Heart left ventricle (tissue), 16 donors: Measurements from ENCODE around the gene PRSS1. TPM values are rescaled to one million over a fixed set of nuclear protein-coding genes. Genes with fewer than 3 reads are reported as not detected.

Experiments
- ATAC-seq, 4 donors: fragments of 200-7000 bp; cut with Tn5 transposase; one replicate each; pipeline ENCODE4 v1.9.1; 2020 to 2022; ENCODE audit warnings: moderate library complexity in 4 of 4, mild to moderate bottlenecking in 3 of 4, moderate number of reproducible peaks in 1 of 4
- DNase-seq, 5 donors: peaks; one replicate each; pipeline ENCODE4 v3.0.0-alpha.2; 2020
- H3K27ac ChIP-seq, 12 donors: fragments of 200-600 bp; sonication (generic) in 4 of 12; one replicate each; pipeline versions ENCODE4 v1.5.0 to v1.8.0; 2016 to 2022; ENCODE audit warnings: mild to moderate bottlenecking in 2 of 12
- H3K27me3 ChIP-seq, 9 donors: fragments of 200-600 bp; sonication (generic) in 2 of 9; one replicate each; pipeline versions ENCODE4 v1.5.1 to v1.8.0; 2016 to 2022; ENCODE audit warnings: mild to moderate bottlenecking in 3 of 9
- H3K36me3 ChIP-seq, 9 donors: fragments of 200-600 bp; sonication (generic) in 2 of 9; one replicate each; pipeline versions ENCODE4 v1.5.0 to v1.8.0; 2018 to 2022; ENCODE audit warnings: mild to moderate bottlenecking in 2 of 9
- H3K4me1 ChIP-seq, 12 donors: fragments of 200-600 bp; sonication (generic) in 4 of 12; one replicate each; pipeline versions ENCODE4 v1.5.0 to v1.8.0; 2016 to 2022; ENCODE audit warnings: mild to moderate bottlenecking in 3 of 12
- H3K4me3 ChIP-seq, 12 donors: fragments of 200-600 bp; sonication (generic) in 4 of 12; one replicate each; pipeline versions ENCODE4 v1.5.0 to v1.8.0; 2017 to 2022; ENCODE audit warnings: mild to moderate bottlenecking in 9 of 12, moderate library complexity in 4 of 12
- H3K9me3 ChIP-seq, 12 donors: fragments of 200-600 bp; sonication (generic) in 4 of 12; one replicate each; pipeline versions ENCODE4 v1.5.0 to v1.8.0; 2016 to 2022; ENCODE audit warnings: mild to moderate bottlenecking in 1 of 12
- POLR2A ChIP-seq, 2 donors: fragments of 450-650 bp; IDR thresholded peaks; one replicate each; pipeline ENCODE4 v1.6.1; 2017; ENCODE audit warnings: antibody characterized with exemption in 2 of 2, mild to moderate bottlenecking in 2 of 2, moderate library complexity in 2 of 2
- WGBS, 4 donors: extraction: QIAGEN DNeasy Blood & Tissue Kit in 2 of 4; methylation state at CpG; one replicate each; pipeline versions ENCODE4 v1.1.5 to v1.1.7; 2013 to 2018; 5-methylcytosine and 5-hydroxymethylcytosine counted together
- intact Hi-C, 10 donors: fragments of 100-400 bp; cut with DNase I; formaldehyde crosslinking; loops; one replicate each; pipeline versions ENCODE4 v1.11.1 to v1.14.2; 2022
- polyA plus RNA-seq, 2 donors: library from polyadenylated mRNA; stranded (reverse); fragments of 200-250 nt; gene quantifications; one replicate each; pipeline ENCODE4 v1.2.3, GENCODE V29; 2013
- total RNA-seq, 9 donors: library from RNA; depleted of rRNA in 2 of 9; stranded (reverse); fragments of >200 nt in 2 of 9; fragmentation: NEBNext Ultra II Directional in 3 of 9; extraction: Animal tissue kit (Norgen Biotek cat#: 25700) in 3 of 9; gene quantifications; one replicate each; pipeline versions ENCODE4 v1.1.0 to v1.2.4, GENCODE V29; 2016 to 2023
- TF ChIP-seq, protein P1 (sequence below), 12 donors: fragments of 200-600 bp; sonication (generic) in 4 of 12; IDR thresholded peaks; one replicate each; pipeline versions ENCODE4 v1.5.0 to v1.8.0; 2018 to 2022; ENCODE audit warnings: antibody characterized with exemption in 12 of 12, mild to moderate bottlenecking in 5 of 12
- donor health status: ischemic (EF 13 %, LVEDD 7.1; RV severe dilation, severe dysfunction).
- donor health status: healthy with polysubstance abuse.
- donor health status: DM: no; HTN: yes; CAD: no.
- donor health status: DM: no; HTN: no; CAD: no.
- donor health status: ischemic (EF 25% LVEDD 6.9; RV normal size, moderate dysfunction).
- donor health status: ischemic (EF 25% LVEDD 5.7; RV mildly dilated, moderate dysfunction).
- donor health status: healthy.
- donor health status: DM: yes; HTN: yes; CAD: no.
- donor health status: ischemic (EF 35%, LVEDD 5.7; RV mildly dilated, moderate dysfunction).
- donor health status: nonischemic (EF 11% LVEDD 7.7; RV severe dilation, severe dysfunction).
- donor health status: DM: yes; HTN: yes; CAD: no.
- donor health status: PGD.
- donor health status: ischemic (EF 29% LVEDD 5.4; RV normal size, mild dysfunction).
- donor health status: nonischemic (EF 23%, LVEDD 6.1; RV moderate dilation, normal function).

The PRSS1 gene
- total and polyA plus RNA-seq, 11 donors = 1.3 to 4.3 (median 3.0) TPM; not detected in 5

DNA sequence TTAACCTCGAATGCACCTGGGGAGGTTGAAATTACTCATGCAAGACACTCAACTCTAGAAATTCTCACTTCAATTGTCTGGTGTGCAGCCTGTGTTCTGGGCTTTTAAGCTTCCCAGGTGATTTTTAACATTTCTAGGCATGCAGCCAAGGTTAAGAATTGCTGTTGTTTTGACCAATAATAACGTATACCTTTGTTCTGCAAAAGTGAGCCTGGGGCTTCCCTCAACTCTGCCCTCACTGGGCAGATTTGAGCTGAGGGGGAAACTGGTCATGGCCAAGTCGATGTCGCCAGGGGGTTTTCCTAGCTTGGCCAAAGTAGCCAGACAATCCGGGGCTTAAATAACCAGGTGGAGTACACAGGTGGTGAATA, 22.1 kb downstream of the PRSS1 start:
- no peaks in the 10 kb centered on the region for H3K36me3 ChIP-seq
- H3K4me3 ChIP-seq = no peak overlapping the region
- H3K27me3 ChIP-seq = peaks cover 0 to 23% (median 0%) of the 10 kb centered on the region in 9 donors
- H3K27ac ChIP-seq = no peak overlapping the region
- TF ChIP-seq, protein P1, sequence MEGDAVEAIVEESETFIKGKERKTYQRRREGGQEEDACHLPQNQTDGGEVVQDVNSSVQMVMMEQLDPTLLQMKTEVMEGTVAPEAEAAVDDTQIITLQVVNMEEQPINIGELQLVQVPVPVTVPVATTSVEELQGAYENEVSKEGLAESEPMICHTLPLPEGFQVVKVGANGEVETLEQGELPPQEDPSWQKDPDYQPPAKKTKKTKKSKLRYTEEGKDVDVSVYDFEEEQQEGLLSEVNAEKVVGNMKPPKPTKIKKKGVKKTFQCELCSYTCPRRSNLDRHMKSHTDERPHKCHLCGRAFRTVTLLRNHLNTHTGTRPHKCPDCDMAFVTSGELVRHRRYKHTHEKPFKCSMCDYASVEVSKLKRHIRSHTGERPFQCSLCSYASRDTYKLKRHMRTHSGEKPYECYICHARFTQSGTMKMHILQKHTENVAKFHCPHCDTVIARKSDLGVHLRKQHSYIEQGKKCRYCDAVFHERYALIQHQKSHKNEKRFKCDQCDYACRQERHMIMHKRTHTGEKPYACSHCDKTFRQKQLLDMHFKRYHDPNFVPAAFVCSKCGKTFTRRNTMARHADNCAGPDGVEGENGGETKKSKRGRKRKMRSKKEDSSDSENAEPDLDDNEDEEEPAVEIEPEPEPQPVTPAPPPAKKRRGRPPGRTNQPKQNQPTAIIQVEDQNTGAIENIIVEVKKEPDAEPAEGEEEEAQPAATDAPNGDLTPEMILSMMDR (IDR thresholded peaks at IDR 0.05) = no peak
- TF ChIP-seq POLR2A (IDR thresholded peaks at IDR 0.05) = no peak
- WGBS, 4 donors = 67 to 77% (median 74%) methylated on average over 5 of the region's 5 CpGs
- intact Hi-C loops = no loop called here
- H3K9me3 ChIP-seq = no peaks in the 10 kb centered on the region
- ATAC-seq (no peak), DNase-seq (no peak)
- H3K4me1 ChIP-seq = peaks cover 0 to 4% (median 0%) of the 10 kb centered on the region in 12 donors

DNA sequence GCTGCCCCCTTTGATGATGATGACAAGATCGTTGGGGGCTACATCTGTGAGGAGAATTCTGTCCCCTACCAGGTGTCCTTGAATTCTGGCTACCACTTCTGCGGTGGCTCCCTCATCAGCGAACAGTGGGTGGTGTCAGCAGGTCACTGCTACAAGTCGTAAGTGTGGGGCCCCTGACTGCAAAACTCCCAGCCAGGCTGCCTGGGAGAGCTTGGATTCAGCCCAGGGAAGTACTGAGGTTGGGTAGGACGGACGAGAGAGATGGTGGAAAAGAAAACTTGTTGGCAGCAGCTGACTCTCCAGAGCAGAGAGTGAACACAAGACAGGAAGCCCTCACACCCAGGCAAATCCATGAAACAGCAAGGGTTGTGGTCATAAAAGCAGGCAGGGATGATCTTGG, 22.8 kb downstream of the PRSS1 start:
- 35 to 43% (median 40%) methylated on average over 6 of the region's 6 CpGs for WGBS, 4 donors
- peaks cover 0 to 9% (median 0%) of the 10 kb centered on the region in 12 donors for H3K4me1 ChIP-seq
- H3K4me3 ChIP-seq = no peak overlapping the region
- TF ChIP-seq POLR2A (IDR thresholded peaks at IDR 0.05) = no peak
- TF ChIP-seq, protein P1 (IDR thresholded peaks at IDR 0.05) = no peak
- H3K9me3 ChIP-seq = no peaks in the 10 kb centered on the region
- no peak for ATAC-seq
- DNase-seq = no peak
- H3K27me3 ChIP-seq = peaks cover 0 to 23% (median 0%) of the 10 kb centered on the region in 9 donors
- intact Hi-C loops = no loop called here
- H3K27ac ChIP-seq = no peak overlapping the region
- no peaks in the 10 kb centered on the region for H3K36me3 ChIP-seq

DNA sequence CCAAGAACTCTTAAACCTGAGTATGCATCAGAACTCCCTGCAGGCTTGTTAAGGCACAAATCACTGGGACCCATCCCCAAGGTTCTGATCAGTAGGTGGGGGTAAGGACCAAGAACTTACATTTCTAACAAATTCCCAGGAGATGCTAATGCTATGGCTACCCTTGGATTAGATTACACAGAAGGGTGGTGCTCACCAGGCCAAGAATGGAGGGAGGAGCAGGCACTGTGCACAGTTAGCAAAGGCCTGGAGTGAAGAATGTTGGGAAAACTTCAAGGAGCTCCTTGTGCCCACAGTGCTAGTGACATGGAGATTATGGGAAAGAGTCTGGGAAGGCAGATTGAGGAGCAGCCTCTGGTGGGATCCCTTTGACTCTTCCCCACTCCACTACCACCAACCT, 23.4 kb downstream of the PRSS1 start:
- TF ChIP-seq, protein P1 (IDR thresholded peaks at IDR 0.05) = no peak
- TF ChIP-seq POLR2A (IDR thresholded peaks at IDR 0.05) = no peak
- Histone ChIP-seq H3K36me3 (no peaks in the 10 kb centered on the region), H3K9me3 (no peaks in the 10 kb centered on the region), H3K27ac (no peak overlapping the region), H3K4me3 (no peak overlapping the region), H3K4me1 (peaks cover 0 to 9% (median 0%) of the 10 kb centered on the region in 12 donors), H3K27me3 (peaks cover 0 to 20% (median 0%) of the 10 kb centered on the region in 9 donors)
- intact Hi-C loops = no loop called here
- DNase-seq (no peak), ATAC-seq (no peak)

DNA sequence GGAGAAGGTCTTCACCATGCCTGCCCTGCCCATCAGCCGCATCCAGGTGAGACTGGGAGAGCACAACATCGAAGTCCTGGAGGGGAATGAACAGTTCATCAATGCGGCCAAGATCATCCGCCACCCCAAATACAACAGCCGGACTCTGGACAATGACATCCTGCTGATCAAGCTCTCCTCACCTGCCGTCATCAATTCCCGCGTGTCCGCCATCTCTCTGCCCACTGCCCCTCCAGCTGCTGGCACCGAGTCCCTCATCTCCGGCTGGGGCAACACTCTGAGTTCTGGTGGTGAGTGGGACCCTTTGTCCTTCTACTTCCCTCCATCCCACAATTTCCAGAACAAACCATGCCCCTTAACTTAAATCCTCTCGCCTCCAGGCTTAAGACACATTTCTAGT, 24.0 kb downstream of the PRSS1 start:
- H3K9me3 ChIP-seq = no peaks in the 10 kb centered on the region

More for the DNA sequence above, 24.0 kb downstream of the PRSS1 start:
- no peaks in the 10 kb centered on the region for H3K36me3 ChIP-seq
- H3K4me1 ChIP-seq = peaks cover 0 to 9% (median 0%) of the 10 kb centered on the region in 12 donors
- no peak for TF ChIP-seq POLR2A (IDR thresholded peaks at IDR 0.05)
- TF ChIP-seq, protein P1 (IDR thresholded peaks at IDR 0.05) = no peak
- no peak for ATAC-seq
- no peak overlapping the region for H3K4me3 ChIP-seq
- intact Hi-C loops = no loop called here
- H3K27me3 ChIP-seq = peaks cover 0 to 16% (median 0%) of the 10 kb centered on the region in 9 donors
- DNase-seq = no peak
- WGBS, 4 donors = 79 to 91% (median 85%) methylated on average over 12 of the region's 12 CpGs
- no peak overlapping the region for H3K27ac ChIP-seq
